H9 (cell line): ENCODE results near the gene HIVEP1. TPM values are rescaled to one million over a fixed set of nuclear protein-coding genes. Genes with fewer than 3 reads are reported as not detected.

Experiments
- DNase-seq: peaks from one replicate; pipeline ENCODE4 v3.0.0-alpha.2; 2017
- H2AFZ ChIP-seq: one replicate; pipeline ENCODE4 v1.6.1; 2013; ENCODE audit warnings: mild to moderate bottlenecking, low read length, control low read depth, moderate library complexity
- H2AK5ac ChIP-seq: 2 replicates; pipeline ENCODE4 v1.6.1; 2013; ENCODE audit warnings: low read length, control low read depth, mixed read lengths; ENCODE audit not compliant: insufficient read length
- H2BK120ac ChIP-seq: one replicate; pipeline ENCODE4 v1.6.1; 2013; ENCODE audit warnings: low read depth, mild to moderate bottlenecking, low read length, control low read depth, inconsistent platforms; ENCODE audit not compliant: poor library complexity, severe bottlenecking
- H2BK12ac ChIP-seq: 2 replicates; pipeline ENCODE4 v1.6.1; 2013; ENCODE audit warnings: low read length, control low read depth, mixed read lengths, low read depth; ENCODE audit not compliant: insufficient read length
- H2BK15ac ChIP-seq: 2 replicates; pipeline ENCODE4 v1.6.1; 2013; ENCODE audit warnings: low read depth, low read length, control low read depth
- H2BK20ac ChIP-seq: one replicate; pipeline ENCODE4 v1.6.1; 2013; ENCODE audit warnings: low read depth, mild to moderate bottlenecking, low read length, control low read depth, inconsistent platforms; ENCODE audit not compliant: poor library complexity, severe bottlenecking
- H2BK5ac ChIP-seq: 2 replicates; pipeline ENCODE4 v1.6.1; 2013; ENCODE audit warnings: low read length, control low read depth, mixed read lengths; ENCODE audit not compliant: insufficient read length
- H3K14ac ChIP-seq: 2 replicates; pipeline ENCODE4 v1.6.1; 2013; ENCODE audit warnings: low read length, control low read depth; ENCODE audit not compliant: insufficient read depth
- H3K18ac ChIP-seq: 2 replicates; pipeline ENCODE4 v1.6.1; 2013; ENCODE audit warnings: low read depth, mild to moderate bottlenecking, mixed read lengths, low read length, control low read depth; ENCODE audit not compliant: insufficient read length
- H3K23ac ChIP-seq: 2 replicates; pipeline ENCODE4 v1.6.1; 2013; ENCODE audit warnings: low read length, control low read depth, mixed read lengths, low read depth; ENCODE audit not compliant: insufficient read length
- H3K23me2 ChIP-seq: 2 replicates; pipeline ENCODE4 v1.6.1; 2013; ENCODE audit warnings: low read depth, mild to moderate bottlenecking, mixed read lengths, low read length, control low read depth; ENCODE audit not compliant: insufficient read length, poor library complexity, severe bottlenecking
- H3K27ac ChIP-seq: 2 replicates; pipeline ENCODE4 v1.5.1; 2013; ENCODE audit warnings: low read length, control low read depth, mixed read lengths, low read depth; ENCODE audit not compliant: insufficient read length
- H3K27me3 ChIP-seq: 2 replicates; pipeline ENCODE4 v1.6.1; 2013; ENCODE audit warnings: low read length, control low read depth, inconsistent platforms; ENCODE audit not compliant: insufficient read depth
- H3K4ac ChIP-seq: 2 replicates; pipeline ENCODE4 v1.6.1; 2013; ENCODE audit warnings: low read depth, mild to moderate bottlenecking, control low read depth, inconsistent platforms, low read length, moderate library complexity
- H3K4me1 ChIP-seq: 2 replicates; pipeline ENCODE4 v1.6.1; 2013; ENCODE audit warnings: low read length, control low read depth, inconsistent platforms; ENCODE audit not compliant: insufficient read depth
- H3K4me2 ChIP-seq: 2 replicates; pipeline ENCODE4 v1.6.1; 2013; ENCODE audit warnings: low read length, control low read depth, mixed read lengths; ENCODE audit not compliant: insufficient read length, insufficient read depth
- H3K56ac ChIP-seq: 2 replicates; pipeline ENCODE4 v1.6.1; 2013; ENCODE audit warnings: low read depth, mild to moderate bottlenecking, mixed read lengths, low read length, control low read depth; ENCODE audit not compliant: insufficient read length
- H3K79me1 ChIP-seq: 2 replicates; pipeline ENCODE4 v1.6.1; 2013; ENCODE audit warnings: low read depth, mild to moderate bottlenecking, moderate library complexity, low read length, control low read depth, inconsistent platforms; ENCODE audit not compliant: insufficient read depth, poor library complexity, severe bottlenecking
- H3K79me2 ChIP-seq: 2 replicates; pipeline ENCODE4 v1.6.1; 2013; ENCODE audit warnings: low read length, control low read depth, inconsistent platforms; ENCODE audit not compliant: insufficient read depth
- H3K9ac ChIP-seq: 2 replicates; pipeline ENCODE4 v1.6.1; 2013; ENCODE audit warnings: low read length, control low read depth, mixed read lengths; ENCODE audit not compliant: insufficient read length; ENCODE audit errors: extremely low read depth
- H3K9me3 ChIP-seq: one replicate; pipeline ENCODE4 v1.6.1; 2013; ENCODE audit warnings: low read depth, low read length, inconsistent platforms; ENCODE audit not compliant: control insufficient read depth
- H3T11ph ChIP-seq: one replicate; pipeline ENCODE4 v1.6.1; 2013; ENCODE audit warnings: mild to moderate bottlenecking, low read length, control low read depth, inconsistent platforms
- H4K20me1 ChIP-seq: one replicate; pipeline ENCODE4 v1.6.1; 2013; ENCODE audit not compliant: control insufficient read depth, insufficient read length, insufficient read depth
- H4K5ac ChIP-seq: 2 replicates; pipeline ENCODE4 v1.6.1; 2013; ENCODE audit warnings: low read depth, mild to moderate bottlenecking, mixed read lengths, low read length, control low read depth; ENCODE audit not compliant: insufficient read length
- H4K8ac ChIP-seq: replicated peaks from 2 replicates; pipeline ENCODE4 v1.6.1; 2013; ENCODE audit warnings: low read length, control low read depth, mixed read lengths, low read depth; ENCODE audit not compliant: insufficient read length
- H4K91ac ChIP-seq: 2 replicates; pipeline ENCODE4 v1.6.1; 2013; ENCODE audit warnings: low read depth, mild to moderate bottlenecking, moderate library complexity, mixed read lengths, low read length, control low read depth; ENCODE audit not compliant: insufficient read length
- H3K27ac Mint-ChIP-seq, 3 experiments: 2 replicates in 2 of 3; 3 replicates in 1 of 3; pipeline ENCODE4 v1.8.0; 2020 to 2021; ENCODE audit warnings: mixed read lengths in 3 of 3, mild to moderate bottlenecking in 1 of 3, moderate library complexity in 1 of 3
- H3K27me3 Mint-ChIP-seq: 2 replicates; pipeline ENCODE4 v1.8.0; 2021; ENCODE audit warnings: low read depth, mild to moderate bottlenecking, moderate library complexity, mixed read lengths
- H3K36me3 Mint-ChIP-seq, 3 experiments: 2 replicates in 2 of 3; 3 replicates in 1 of 3; pipeline ENCODE4 v1.8.0; 2020 to 2021; ENCODE audit warnings: low read depth in 3 of 3, mixed read lengths in 3 of 3; ENCODE audit not compliant: insufficient read depth in 1 of 3
- H3K4me1 Mint-ChIP-seq, 2 experiments: 2 replicates each; pipeline ENCODE4 v1.8.0; 2020; ENCODE audit warnings: mixed read lengths in 2 of 2
- H3K4me3 Mint-ChIP-seq, 2 experiments: 2 replicates in 1 of 2; 3 replicates in 1 of 2; pipeline ENCODE4 v1.8.0; 2020 to 2021; ENCODE audit warnings: mild to moderate bottlenecking in 2 of 2, mixed read lengths in 2 of 2, moderate library complexity in 1 of 2
- H3K9me3 Mint-ChIP-seq, 2 experiments: 2 replicates in 1 of 2; 3 replicates in 1 of 2; pipeline ENCODE4 v1.8.0; 2020; ENCODE audit warnings: mild to moderate bottlenecking in 2 of 2, mixed read lengths in 2 of 2, moderate library complexity in 1 of 2
- CTCF ChIP-seq: fragments of 200-600 bp; sonication (generic); conservative IDR thresholded peaks from 3 replicates; pipeline ENCODE4 v1.8.0; 2021; ENCODE audit warnings: antibody characterized with exemption, mild to moderate bottlenecking
- WGBS: extraction: QIAGEN DNeasy Blood & Tissue Kit; methylation state at CpG from one replicate; pipeline ENCODE4 v1.1.7; 2013; ENCODE audit warnings: missing lambda C conversion rate, low lambda C conversion rate, mixed read lengths; ENCODE audit not compliant: insufficient read length; ENCODE audit errors: extremely low coverage; 5-methylcytosine and 5-hydroxymethylcytosine counted together
- total RNA-seq: library from RNA; stranded (reverse); gene quantifications from 2 replicates; pipeline ENCODE4 v1.2.1, GENCODE V29; 2021

Gene HIVEP1
- total RNA-seq, 1 experiment from 2014 or later, result 44.2 TPM

GRCh38 chr6:12011276-12012037 is 655 bp upstream of the HIVEP1 start:
- DNase-seq, result peak; percentile 97
- Histone ChIP-seq H3K9ac (no peak overlapping the region), H3T11ph (no peak overlapping the region), H4K8ac (no peak overlapping the region), H2BK12ac (no peak overlapping the region), H3K14ac (no peak overlapping the region), H2BK20ac (no peak overlapping the region), H4K91ac (no peak overlapping the region), H2BK15ac (no peak overlapping the region), H3K23me2 (peaks cover 13% of the 10 kb centered on the region), H3K4me1 (no peaks in the 10 kb centered on the region; the same call in 1 of the 2 replicates), H3K79me2 (peaks cover 9% of the 10 kb centered on the region; the same call in 1 of the 2 replicates), H4K5ac (no peak overlapping the region), H3K18ac (peak overlapping the region; percentile 45), H2BK120ac (no peak overlapping the region), H2BK5ac (no peak overlapping the region), H3K27ac (peak overlapping the region; percentile 50), H3K79me1 (peaks cover 3% of the 10 kb centered on the region), H3K9me3 (no peaks in the 10 kb centered on the region), H3K4ac (no peak overlapping the region), H3K56ac (no peak overlapping the region), H3K23ac (no peak overlapping the region), H3K27me3 (no peaks in the 10 kb centered on the region), H3K4me2 (peak overlapping the region; percentile 81), H4K20me1 (no peaks in the 10 kb centered on the region), H2AK5ac (no peak overlapping the region), H2AFZ (no peak overlapping the region)
- peaks cover 19 to 25% (median 24%) of the 10 kb centered on the region in 3 experiments for H3K36me3 Mint-ChIP-seq
- peak overlapping the region in 2 of 3 experiments; percentile 97 to 99; a peak in 5 of 7 replicates for H3K27ac Mint-ChIP-seq
- WGBS, result no CpG with 5 or more reads among the region's 99 CpGs
- H3K27me3 Mint-ChIP-seq, result no peaks in the 10 kb centered on the region
- peaks cover 5 to 7% of the 10 kb centered on the region in 2 experiments for H3K9me3 Mint-ChIP-seq
- peaks cover 38 to 44% of the 10 kb centered on the region in 2 experiments for H3K4me1 Mint-ChIP-seq
- peak overlapping the region; percentile 83 to 93 for H3K4me3 Mint-ChIP-seq
- no peak for TF ChIP-seq CTCF
